ENCODE results near the gene UMAD1.

- no peak for TF ChIP-seq CTCF (IDR thresholded peaks at IDR 0.05)
- no peak for TF ChIP-seq EP300 (IDR thresholded peaks at IDR 0.05)
- no peak for TF ChIP-seq POLR2AphosphoS5 (IDR thresholded peaks at IDR 0.05)
Observed at GRCh38 chr7:7772397-7772821, 131.9 kb downstream of the UMAD1 start.

All from sigmoid colon (tissue), 4 donors.